HCEC 1CT (cell line): Measurements from ENCODE around the gene SNX15.

Source experiments
- DNase-seq: peaks from one replicate; pipeline ENCODE4 v3.0.0-alpha.2; 2017

Gene SNX15

DNA sequence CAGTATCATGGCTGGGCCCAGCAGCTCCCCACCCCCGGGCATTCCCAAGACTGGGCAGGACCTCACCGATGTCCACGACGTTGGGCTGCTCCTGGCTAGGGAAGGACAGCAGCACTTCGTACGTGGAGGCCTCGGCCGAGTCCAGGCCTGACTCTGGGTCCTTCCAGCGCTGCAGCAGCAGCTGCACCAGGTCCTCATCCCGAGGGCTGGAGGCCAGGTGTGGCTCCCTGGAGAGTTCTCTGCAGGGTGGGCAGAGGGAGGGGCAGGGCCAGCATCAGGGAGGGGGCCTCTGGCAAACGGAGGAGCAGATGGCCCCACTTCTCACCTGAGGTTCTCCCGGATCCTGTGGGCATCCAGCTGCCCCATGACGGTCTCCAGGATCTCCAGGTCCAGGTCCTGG lies 30.8 kb downstream of the SNX15 start:
- DNase-seq: no peak

DNA sequence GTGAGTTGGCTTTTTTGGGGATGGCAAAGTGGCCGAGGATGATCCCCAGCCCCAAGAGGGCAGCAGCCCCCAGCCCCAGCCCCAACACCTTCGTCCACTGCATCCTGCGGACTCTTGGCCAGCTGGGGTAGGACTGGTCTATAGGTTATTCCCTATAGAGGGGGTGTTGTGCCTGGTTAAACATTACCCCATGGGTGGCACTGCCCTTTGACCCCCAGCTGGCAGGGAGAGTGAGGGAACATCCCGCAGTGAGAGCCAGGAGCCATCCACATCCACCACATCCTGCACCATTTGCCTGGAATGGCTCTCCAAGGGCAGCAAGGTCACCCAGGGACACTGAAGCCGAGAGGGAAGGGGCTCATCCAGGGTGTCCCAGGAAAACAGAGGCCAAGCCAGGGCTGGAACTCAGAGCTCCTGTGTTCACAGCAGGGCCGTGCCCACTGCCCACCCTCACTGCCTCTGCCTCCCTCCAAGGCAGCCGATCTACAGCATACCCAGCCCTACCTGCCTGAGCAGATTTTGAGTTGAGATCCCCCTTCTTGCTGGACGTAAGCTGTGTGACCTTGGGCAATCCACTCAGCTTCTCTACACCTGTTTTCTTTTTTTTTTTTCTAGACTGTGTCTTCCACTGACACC lies 31.3 kb downstream of the SNX15 start, which contains the start of gene NAALADL1:
Gene NAALADL1 (minus strand): TSS at position 135 of the 636 bp plus-strand sequence. CDS start 32 bp downstream, at position 103.
- DNase-seq: no peak

DNA sequence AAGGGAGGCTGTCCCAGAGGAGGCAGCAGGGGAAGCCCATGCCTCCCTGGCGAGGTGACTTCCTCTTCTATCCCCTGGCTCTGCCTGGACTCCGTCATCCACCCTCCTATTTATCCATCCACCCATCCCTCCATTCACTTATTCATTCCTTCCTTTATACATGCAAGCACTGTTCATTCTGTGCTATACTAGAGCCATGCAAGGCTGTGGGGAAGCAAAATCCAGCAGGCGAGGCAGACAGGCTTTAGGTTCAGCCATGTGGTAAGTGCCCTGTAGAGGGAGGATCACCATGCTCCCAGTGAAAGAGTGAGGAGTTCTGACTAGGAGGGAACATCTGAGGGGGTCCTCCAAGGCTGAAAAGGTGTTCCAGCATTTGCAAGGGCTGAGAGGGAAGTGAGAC lies 32.3 kb downstream of the SNX15 start:
- no peak for DNase-seq

DNA sequence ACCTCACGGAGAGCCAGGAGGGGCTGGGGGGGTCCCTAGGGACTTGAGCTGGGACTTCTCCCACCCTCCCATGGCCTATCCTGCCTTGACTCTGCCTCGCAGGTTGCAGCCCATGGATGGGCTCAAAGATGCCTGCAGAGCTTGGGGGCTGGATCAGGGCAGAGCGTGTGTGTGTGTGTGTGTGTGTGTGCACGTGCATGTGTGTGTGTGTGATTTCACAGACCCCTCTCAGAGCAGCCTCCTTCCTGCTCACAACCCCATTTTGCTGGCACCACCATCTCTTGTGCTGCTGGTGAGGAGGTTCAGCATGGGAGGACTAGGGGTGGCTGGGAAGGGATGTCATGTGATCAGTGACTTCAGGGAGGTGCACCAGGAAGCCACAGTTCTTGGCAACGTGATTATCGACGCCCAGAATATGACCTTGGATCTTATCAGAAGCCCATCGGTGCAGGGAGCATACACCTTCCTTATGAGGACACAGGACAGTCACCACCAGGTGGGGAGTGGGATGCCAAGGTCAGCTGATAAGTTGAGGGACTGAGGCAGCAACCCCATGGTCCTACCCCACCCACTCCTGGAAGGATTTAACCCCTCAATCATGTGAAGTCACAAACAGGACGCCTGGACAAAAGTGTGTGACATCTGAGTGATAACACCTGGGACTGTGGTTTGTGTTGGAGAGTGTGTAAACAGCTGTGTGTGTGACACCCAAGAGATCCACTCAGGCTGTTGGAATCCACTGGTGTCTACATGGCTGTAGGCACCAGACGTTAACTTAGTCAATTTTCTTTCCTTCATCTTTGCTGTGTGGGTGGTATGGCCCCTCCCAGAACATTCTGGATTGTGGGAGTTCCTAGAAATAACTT lies 33.0 kb downstream of the SNX15 start:
- peak; percentile 48 for DNase-seq

DNA sequence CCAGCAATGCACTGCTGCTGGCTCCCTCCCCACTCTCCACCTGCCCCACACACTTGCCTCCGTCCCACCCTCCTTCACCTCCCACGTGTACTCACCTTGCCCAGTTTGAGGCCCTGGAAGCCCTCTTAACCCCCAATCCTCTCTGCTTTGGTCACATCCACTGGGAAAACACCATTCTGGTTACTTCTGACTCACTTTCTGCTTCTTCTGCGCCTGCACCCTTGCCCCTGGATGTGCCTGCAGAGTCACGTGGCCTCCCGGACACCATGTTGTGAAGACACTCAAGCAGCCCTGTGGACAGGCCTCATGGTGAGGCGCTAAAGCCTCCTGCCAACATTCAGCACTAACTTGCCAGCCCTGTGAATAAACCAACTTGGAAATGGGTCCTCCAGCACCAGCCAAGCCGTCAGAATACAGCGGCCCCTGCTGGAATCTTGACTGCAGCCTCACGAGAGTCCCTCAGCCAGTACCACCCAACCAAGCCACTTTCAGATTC lies 33.7 kb downstream of the SNX15 start:
- no peak for DNase-seq

DNA sequence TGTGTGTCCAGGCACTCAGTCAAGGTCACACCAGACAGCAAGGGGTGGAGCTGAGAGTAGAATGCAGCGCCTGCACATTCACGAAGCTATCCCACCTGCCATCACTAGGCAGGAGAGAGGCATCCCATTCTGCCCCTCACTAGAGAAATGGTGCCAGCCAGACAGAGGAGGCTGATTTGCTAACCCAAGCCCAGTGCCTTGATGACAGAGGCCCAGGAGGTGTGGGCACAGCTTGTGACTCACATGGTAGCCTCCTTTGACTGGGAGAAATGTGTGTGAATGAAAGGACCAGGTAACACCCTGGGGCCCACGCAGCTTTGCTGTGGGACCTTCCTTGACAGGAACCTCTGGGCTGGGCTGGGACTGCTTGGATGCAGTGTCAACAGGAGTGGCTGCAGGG lies 36.3 kb downstream of the SNX15 start:
- no peak for DNase-seq

DNA sequence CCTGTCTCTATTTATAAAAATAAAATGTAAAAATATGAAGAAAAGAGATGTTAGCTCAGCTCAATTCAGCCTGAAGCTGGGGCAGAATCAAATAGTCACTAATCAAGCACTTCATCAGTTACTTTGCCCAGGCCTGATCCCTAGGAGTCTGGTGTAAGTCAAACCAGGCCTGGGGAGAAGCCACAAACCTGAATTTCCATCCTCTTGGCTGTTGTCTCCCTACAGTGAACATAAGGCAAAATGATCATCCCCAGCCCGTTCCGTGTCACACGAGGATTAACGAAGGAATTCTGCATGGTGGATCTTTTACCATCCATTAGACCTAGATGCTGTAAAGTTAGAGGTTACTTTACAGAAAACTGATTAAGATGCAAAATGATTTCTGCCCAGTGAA lies 37.6 kb downstream of the SNX15 start:
- no peak for DNase-seq

DNA sequence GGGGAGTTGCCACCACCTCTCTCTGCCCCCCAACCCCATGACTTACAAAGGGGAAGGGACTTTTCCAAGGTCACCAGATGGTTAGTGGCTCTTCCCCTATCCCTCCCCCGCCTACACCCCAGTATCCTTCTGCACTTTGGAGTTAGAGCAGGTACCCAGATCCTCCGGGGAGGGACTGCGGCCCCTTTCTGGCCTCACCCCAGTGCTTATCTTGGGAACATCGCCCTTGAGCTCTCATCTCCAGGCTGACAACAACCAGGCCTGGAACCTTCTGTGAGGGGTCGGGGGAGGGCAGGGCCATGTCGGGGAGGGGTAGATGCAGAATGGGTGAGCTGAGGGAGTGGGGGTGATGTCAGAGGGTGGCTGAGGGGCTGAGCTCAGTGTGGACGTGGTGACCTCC lies 38.6 kb downstream of the SNX15 start:
- no peak for DNase-seq

DNA sequence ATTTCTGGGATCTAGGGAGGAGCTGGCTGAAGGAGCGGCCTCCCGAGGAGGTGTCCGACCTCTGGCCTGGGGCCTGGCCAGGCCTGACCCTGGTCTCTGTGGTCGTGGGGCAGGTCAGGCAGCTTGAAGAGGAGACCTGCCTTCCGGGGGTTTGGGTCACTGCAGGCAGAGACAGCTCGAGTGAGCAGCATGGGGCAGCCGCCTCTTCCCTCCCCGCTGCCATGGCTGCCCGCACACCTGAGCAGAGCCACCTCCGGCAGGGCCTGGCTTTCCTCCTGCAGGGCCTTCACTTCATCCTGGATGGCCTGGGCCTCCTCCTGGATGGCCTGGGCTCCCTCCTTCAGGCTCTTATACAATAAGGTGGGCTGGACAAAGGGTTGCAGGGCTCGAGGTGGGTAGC lies 39.1 kb downstream of the SNX15 start:
- DNase-seq: no peak

DNA sequence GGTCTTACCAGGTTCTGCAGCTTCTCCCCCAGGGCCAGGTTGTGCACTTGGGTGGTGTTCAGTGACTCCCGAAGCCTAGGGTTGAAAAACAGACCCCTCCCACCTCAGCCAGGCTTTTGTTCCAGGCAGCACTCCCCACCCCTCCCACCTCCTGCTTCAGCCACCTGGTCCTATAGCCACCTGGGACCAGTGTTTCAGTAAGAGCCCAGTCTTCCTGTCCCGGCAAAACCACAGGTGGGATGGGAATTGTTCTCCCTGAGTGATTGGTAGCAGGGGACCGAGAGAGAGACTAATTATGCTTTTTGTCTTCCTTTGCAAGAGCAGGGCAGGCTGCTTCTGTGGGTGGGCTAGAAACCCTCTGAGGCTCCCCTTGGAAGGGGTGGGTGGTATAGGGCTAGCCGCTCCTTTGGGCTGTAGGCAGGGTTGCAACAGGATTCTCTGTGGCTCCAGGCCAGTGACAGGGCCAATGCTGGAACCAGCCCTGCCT lies 39.6 kb downstream of the SNX15 start:
- no peak for DNase-seq

DNA sequence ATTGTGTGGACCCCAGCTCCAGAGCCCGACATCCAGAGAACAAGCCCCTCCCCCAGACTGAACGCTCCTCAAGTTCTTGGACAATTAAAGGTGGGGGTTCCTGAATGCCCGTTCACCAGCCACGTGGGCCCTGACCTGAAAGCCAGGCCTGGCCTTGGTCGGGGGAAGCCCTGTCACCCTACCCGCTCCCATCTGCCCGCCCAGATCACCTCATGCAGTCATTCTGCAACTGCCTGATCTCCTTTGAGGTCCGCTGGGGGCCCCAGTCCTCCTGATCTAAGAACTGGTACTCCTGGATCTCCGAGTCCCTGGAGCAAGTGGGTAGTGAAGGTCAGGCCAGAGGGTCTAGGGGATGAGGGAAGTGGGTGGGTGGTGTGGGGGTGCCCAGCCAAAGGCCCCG lies 40.2 kb downstream of the SNX15 start:
- DNase-seq: no peak

DNA sequence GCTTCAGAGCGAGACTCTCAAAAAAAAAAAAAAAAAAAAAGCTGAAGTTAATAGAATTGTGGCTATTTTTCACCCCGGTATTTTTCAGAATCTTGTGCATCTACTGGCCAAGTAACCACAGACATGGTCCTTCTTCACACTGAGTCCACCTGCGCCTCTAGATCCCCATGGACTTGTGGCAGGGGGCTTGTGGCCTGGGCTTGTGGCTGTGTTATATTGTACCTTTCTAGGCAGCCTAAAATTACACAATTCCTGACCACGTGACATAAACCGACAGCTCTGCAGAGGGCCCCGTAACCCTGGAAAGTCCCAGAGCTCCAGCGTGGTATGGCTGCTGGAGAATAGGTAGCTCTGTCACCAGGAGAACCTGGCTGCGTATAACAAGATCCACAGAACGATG lies 42.0 kb downstream of the SNX15 start:
- no peak for DNase-seq

DNA sequence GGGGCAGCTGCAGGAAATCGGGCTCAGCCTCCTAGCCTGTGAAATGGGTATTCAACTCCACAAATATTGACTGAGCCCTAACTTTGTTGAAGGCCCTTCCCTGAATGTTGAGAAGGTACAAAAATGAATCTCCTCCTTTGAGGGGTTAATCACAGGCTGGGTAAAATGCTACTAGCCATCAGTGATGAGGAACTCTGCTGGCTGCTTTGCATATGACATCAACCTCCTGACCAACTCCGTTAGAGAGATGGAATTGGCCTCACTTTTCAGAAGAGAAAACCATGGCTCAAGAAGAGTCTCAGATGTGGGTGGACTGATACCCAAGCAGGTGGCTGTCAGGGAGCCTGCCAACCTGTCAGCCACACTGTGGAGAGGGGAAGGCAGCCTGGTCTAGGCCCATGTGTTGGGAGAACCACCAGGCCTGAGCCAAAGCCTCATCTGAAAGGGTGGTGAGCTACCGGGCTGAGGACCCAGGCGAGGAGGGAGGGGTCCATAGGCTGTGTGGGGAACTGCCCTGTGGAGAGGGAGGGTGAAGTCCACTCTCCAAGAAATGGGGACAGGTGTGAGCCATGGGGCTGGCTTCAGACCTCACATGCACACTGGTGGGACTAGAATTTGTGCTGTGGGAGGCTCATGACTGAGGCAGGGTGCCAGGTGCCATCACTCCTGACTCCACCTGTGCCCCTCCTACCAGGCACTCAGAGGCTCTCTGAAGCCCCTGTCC lies 44.8 kb downstream of the SNX15 start:
- DNase-seq: no peak

DNA sequence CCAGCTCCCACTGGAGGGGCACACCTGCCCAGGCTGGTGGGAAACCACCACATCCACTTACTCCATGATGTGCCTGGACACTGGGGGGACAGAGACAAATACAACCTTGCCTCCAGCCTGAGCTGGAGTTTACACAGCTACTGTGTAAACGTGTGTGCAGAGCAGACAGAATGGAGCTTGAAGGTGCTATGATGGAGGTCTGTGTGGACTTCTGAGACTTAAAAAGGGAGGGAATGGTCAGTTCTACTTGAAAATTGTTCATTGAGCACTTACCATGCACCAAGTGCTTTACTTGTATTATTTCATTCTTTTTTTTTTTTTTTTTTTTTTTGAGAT lies 45.4 kb downstream of the SNX15 start:
- DNase-seq: no peak

DNA sequence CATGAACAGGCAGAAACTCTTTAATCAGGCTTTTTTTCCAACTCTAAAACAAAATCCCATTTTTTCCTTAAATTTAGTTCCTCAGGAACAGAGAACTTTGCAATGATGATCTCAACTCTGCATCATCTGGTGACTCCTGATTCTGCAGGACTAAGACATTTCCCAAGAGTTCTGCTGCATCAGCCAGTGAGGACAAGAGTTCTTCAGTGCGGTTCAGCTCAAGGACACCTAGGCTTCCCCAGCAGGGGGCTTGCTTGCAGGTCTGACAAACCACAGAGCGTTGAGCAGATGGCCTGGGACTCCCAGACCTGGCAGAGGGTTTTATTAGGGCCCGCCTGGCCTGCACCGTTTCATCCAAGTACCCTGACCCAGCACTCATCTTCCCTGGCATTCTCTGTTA lies 50.2 kb downstream of the SNX15 start:
- peak; percentile 17 for DNase-seq

DNA sequence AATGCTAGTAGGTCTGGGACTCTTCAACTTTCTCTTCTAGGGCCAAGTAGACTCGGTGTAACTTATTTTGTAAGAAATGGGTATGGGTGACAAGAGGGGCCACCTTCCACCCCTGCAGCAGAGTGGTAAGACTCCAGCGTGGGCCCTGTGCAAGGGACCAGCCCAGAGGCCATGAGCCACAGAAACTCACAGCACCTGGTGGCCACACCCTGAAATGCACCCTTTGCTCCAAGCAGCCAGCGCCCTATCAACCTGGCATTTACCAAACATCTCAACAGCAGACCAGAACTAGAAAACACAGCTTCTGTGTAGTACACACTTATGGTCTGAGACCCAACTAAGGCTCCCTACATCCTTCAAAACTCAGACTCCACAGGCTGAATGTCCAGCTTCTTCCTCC lies 50.9 kb downstream of the SNX15 start:
- DNase-seq: peak; percentile 27

DNA sequence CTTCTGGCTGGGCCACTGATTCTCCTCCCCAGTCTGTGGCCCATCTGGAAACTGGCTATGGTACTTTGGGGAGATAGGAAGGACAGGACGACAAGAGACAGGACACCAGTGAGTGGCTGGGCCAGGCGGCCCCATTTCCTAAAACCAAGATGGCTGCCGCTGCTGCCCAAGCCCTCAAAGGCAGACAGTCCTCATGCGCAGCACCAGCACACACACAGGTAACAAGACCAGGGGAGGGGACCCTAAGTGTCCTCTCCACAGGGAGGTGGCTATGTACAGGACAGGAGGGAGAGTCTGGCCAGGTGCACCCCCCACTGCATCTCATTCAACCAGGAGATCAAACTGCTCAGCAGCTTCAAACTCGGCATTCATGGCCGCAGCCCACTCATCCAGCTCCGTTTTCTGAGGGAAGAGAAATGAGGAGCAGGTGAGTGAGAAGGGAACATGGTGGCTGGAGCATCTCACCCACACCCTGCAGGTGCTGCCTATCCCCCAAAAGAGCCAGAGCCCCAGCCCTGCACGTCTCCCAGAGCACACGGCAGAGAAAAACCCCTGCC lies 51.6 kb downstream of the SNX15 start:
- DNase-seq: no peak

DNA sequence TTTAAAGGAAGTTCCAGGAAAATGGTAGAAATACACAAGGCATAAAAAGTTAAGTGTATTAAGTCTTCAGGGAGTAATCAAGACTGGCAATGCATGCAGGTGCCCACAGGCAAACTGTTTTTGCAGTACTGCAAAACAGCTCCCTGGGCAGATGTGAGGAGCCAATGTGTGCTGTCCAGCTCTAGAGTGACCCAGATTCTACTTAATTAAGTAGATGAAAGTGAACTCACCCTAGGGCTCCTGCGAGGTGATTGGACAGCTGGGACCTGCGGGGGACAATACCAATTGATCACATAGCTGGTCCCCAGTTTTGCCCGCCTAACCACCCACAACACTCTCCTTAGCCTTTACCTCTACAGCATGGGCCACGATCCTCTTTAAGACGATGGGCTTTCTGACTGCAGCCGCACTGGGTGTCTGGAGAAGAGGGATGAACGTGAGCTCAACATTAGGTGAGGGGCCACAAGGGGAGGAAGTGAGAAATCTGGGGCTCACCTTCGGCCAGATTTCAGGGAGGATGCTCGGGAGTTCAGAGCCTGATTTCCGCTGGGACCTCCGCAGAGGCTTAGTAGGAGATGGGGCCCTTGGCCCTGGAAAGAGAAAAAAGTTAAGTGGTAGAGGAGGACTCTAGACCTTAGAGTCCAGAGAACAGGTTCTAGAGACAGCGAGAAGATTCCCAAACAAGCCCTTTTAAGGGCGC lies 56.0 kb downstream of the SNX15 start:
- DNase-seq: no peak

DNA sequence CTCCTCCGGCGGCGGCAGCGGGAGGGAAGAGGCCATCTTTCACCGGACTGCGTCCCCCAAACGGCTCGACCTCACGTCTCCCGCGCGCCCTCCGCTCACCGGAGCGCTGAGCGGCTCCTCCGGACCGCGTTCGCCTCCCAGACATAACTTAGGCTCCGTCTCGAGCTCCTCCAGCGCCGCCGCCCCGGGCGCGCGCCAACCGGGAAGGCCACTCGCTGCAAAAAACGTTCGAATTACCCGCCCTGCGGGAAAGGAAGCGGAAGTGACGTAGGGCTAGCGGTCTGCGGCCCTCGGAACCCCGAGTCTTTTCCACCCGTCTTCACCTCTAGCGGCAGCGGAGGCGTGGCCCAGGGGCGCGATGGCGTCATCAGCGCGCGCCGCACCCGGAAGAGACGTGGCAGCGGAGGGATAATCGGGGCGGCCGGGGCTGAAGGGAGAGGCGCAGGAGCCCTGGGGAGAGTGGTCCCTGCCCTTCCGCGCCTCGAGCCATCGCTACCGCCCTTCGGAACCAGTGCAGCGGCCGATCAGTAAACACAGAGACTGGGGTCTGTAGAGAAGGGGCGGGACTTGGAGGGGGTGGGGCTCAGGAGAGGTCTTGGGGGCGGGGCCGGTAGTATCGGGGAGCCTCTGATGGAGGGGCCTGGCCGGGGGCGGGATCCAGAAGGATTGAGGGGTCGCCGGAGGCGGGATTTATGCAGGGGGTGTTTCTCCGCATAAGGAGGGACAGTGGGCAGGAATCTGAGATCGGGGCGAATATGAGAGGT lies 56.8 kb downstream of the SNX15 start, which contains the start of the genes CDCA5 and ZFPL1:
Gene CDCA5 (minus strand): TSS at position 207 of the 764 bp plus-strand sequence. CDS start 62 bp downstream, at position 145.
Gene ZFPL1 (plus strand): TSS at position 389 of the 764 bp plus-strand sequence. CDS start 477 bp downstream, outside the sequence.
- peak; percentile 95 for DNase-seq

DNA sequence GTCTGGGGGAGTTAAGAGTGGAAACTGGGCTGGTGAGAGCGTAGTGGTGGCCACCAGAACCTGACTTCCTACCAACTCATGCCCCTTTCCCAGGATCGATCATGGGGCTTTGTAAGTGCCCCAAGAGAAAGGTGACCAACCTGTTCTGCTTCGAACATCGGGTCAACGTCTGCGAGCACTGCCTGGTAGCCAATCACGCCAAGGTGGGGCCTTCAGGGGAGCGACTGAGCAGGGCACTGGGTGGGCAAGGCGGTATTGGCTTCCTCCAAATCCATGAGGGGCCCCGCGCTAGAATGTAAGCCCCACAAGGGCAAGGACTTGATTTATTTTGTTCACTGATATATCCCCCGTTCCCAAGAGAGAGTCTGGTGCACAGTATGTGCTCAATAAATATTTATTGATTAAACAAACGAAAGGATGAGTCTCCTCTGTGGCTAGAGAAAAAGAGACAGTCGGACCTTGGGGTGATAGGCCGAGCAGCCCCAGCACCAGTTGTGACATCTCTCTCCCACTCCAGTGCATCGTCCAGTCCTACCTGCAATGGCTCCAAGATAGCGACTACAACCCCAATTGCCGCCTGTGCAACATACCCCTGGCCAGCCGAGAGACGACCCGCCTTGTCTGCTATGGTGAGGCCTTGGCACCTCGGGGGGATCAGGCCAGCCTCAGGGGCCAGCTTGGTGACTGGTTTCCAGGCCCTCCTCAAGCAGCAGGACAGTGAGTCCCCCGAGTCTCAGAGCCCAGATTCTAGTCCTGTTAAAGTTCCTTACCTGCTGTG lies 57.5 kb downstream of the SNX15 start:
- DNase-seq: no peak

DNA sequence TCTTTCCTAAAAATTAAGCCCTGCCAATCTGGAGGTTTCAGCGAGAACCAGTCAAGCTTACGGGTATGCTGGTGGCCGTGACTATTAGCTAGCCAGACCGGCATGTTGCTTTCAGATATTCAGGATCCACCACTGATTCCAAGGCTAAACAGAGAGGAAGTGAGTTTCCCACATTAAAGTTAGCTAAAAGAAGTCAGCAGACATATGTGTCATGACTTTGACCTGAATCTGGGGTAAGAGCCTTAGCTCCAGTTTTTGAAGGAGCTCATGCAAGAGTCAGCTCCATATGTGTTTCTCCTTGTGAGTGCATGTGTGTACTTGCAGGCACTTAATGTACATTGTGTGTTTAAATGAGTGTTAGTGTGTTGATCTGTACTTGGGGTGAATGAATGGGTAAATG lies 58.2 kb downstream of the SNX15 start:
- DNase-seq: no peak
